HEK293 (cell line): ENCODE measurements around the gene A4GALT.

Source experiments
- CTCF ChIA-PET: fragments of 350-600 bp; formaldehyde crosslinking; extraction: SDS; loops from one replicate; lab custom pipeline; 2021; ENCODE audit warnings: antibody characterized with exemption; lab: Yijun Ruan, JAX
- POLR2A ChIA-PET: fragments of 300-600 bp; formaldehyde crosslinking; extraction: SDS; loops from one replicate; lab custom pipeline; 2020; ENCODE audit warnings: antibody characterized with exemption, inconsistent platforms; lab: Yijun Ruan, JAX
- H3K27ac ChIP-seq: fragments of 200-500 bp; sonication (Bioruptor generic); 2 replicates; pipeline ENCODE4 v1.5.1; 2014; ENCODE audit warnings: low read depth, low read length, control low read depth, inconsistent platforms; ENCODE audit errors: extremely low read depth
- H3K36me3 ChIP-seq, 2 experiments: fragments of 200-500 bp in 1 of 2; sonication (Bioruptor generic) in 1 of 2; 1 replicate in 1 of 2; 2 replicates in 1 of 2; pipeline ENCODE4 v1.5.1; 2014 to 2017; ENCODE audit warnings: inconsistent platforms in 2 of 2, low read length in 2 of 2; ENCODE audit not compliant: control insufficient read depth in 2 of 2, insufficient read depth in 1 of 2
- H3K4me1 ChIP-seq: fragments of 200-500 bp; sonication (Bioruptor generic); 2 replicates; pipeline ENCODE4 v1.5.1; 2014; ENCODE audit warnings: mild to moderate bottlenecking, low read length, inconsistent platforms; ENCODE audit not compliant: control insufficient read depth, insufficient read depth
- H3K4me3 ChIP-seq: 2 replicates; pipeline ENCODE4 v1.5.1; 2011; ENCODE audit warnings: low read depth, mild to moderate bottlenecking, control low read depth, low read length, moderate library complexity
- H3K9me3 ChIP-seq: fragments of 200-500 bp; sonication (Bioruptor generic); 2 replicates; pipeline ENCODE4 v1.5.1; 2014; ENCODE audit warnings: low read depth, low read length, inconsistent platforms; ENCODE audit not compliant: control insufficient read depth, insufficient read depth
- INSM2 ChIP-seq: fragments of 450-650 bp; formaldehyde crosslinking; IDR thresholded peaks from 2 replicates; pipeline ENCODE4 v1.5.1; 2016; ENCODE audit warnings: missing biosample characterization, missing genetic modification characterization
- MEIS1 ChIP-seq: sonication (generic); formaldehyde crosslinking; IDR thresholded peaks from 2 replicates; pipeline ENCODE4 v1.8.1; 2022; ENCODE audit warnings: missing genetic modification reagents, mild to moderate bottlenecking, borderline replicate concordance
- RBAK ChIP-seq: fragments of 450-650 bp; formaldehyde crosslinking; IDR thresholded peaks from 2 replicates; pipeline ENCODE4 v1.5.1; 2016; ENCODE audit warnings: missing biosample characterization, missing genetic modification characterization
- WT1 ChIP-seq: fragments of 450-650 bp; formaldehyde crosslinking; IDR thresholded peaks from 2 replicates; pipeline ENCODE4 v1.5.1; 2016; ENCODE audit warnings: missing biosample characterization, missing genetic modification characterization
- YY1 ChIP-seq: fragments of 450-650 bp; formaldehyde crosslinking; IDR thresholded peaks from 2 replicates; pipeline ENCODE4 v1.5.1; 2018; ENCODE audit warnings: missing biosample characterization, missing genetic modification characterization
- ZBTB21 ChIP-seq: fragments of 450-650 bp; formaldehyde crosslinking; IDR thresholded peaks from 2 replicates; pipeline ENCODE4 v1.5.1; 2017; ENCODE audit warnings: missing biosample characterization, missing genetic modification characterization
- ZBTB26 ChIP-seq: fragments of 450-650 bp; formaldehyde crosslinking; optimal IDR thresholded peaks from 2 replicates; pipeline ENCODE3; 2016; ENCODE audit warnings: missing biosample characterization, mild to moderate bottlenecking, missing genetic modification characterization
- ZBTB7A ChIP-seq: fragments of 450-650 bp; formaldehyde crosslinking; IDR thresholded peaks from 2 replicates; pipeline ENCODE4 v1.5.1; 2016; ENCODE audit warnings: low read depth, missing biosample characterization, missing genetic modification characterization
- ZNF10 ChIP-seq: fragments of 450-650 bp; formaldehyde crosslinking; IDR thresholded peaks from 2 replicates; pipeline ENCODE4 v1.5.1; 2017; ENCODE audit warnings: missing biosample characterization, missing genetic modification characterization
- ZNF391 ChIP-seq: fragments of 450-650 bp; formaldehyde crosslinking; IDR thresholded peaks from 2 replicates; pipeline ENCODE4 v1.5.1; 2016; ENCODE audit warnings: low read depth, missing biosample characterization, missing genetic modification characterization, borderline replicate concordance
- ZNF398 ChIP-seq: fragments of 450-650 bp; formaldehyde crosslinking; IDR thresholded peaks from 2 replicates; pipeline ENCODE4 v1.5.1; 2017; ENCODE audit warnings: missing biosample characterization, missing genetic modification characterization
- ZNF514 ChIP-seq: fragments of 450-650 bp; formaldehyde crosslinking; IDR thresholded peaks from 2 replicates; pipeline ENCODE4 v1.5.1; 2016; ENCODE audit warnings: missing biosample characterization, missing genetic modification characterization
- ZNF530 ChIP-seq: fragments of 450-650 bp; formaldehyde crosslinking; IDR thresholded peaks from 2 replicates; pipeline ENCODE4 v1.5.1; 2016; ENCODE audit warnings: low read depth, missing biosample characterization, missing genetic modification characterization
- ZNF560 ChIP-seq: fragments of 450-650 bp; formaldehyde crosslinking; IDR thresholded peaks from 2 replicates; pipeline ENCODE4 v1.5.1; 2017; ENCODE audit warnings: missing biosample characterization, missing genetic modification characterization, borderline replicate concordance
- ZNF629 ChIP-seq: fragments of 450-650 bp; formaldehyde crosslinking; IDR thresholded peaks from 2 replicates; pipeline ENCODE4 v1.5.1; 2017; ENCODE audit warnings: missing biosample characterization, missing genetic modification characterization
- ZNF658 ChIP-seq: fragments of 450-650 bp; formaldehyde crosslinking; IDR thresholded peaks from 2 replicates; pipeline ENCODE4; 2016; ENCODE audit warnings: missing biosample characterization, missing genetic modification characterization
- ZNF701 ChIP-seq: fragments of 450-650 bp; formaldehyde crosslinking; IDR thresholded peaks from 2 replicates; pipeline ENCODE4 v1.5.1; 2016; ENCODE audit warnings: missing biosample characterization, missing genetic modification characterization
- ZNF791 ChIP-seq: fragments of 450-650 bp; formaldehyde crosslinking; IDR thresholded peaks from 2 replicates; pipeline ENCODE4 v1.5.1; 2016; ENCODE audit warnings: missing biosample characterization, missing genetic modification characterization
- ZSCAN4 ChIP-seq: fragments of 450-650 bp; formaldehyde crosslinking; IDR thresholded peaks from 2 replicates; pipeline ENCODE4 v1.5.1; 2017; ENCODE audit warnings: missing biosample characterization, missing genetic modification characterization

Gene A4GALT

GRCh38 chr22:42682113-42682851 is 38.4 kb downstream of the A4GALT start:
- no peaks in the 10 kb centered on the region for H3K36me3 ChIP-seq
- H3K4me3 ChIP-seq, result no peak overlapping the region
- ChIA-PET CTCF (interaction anchor here (1.1 to 1.2 kb wide), 2 partner anchors 22 to 27 kb away, joined by 3 to 5 read pairs; no protein-coding TSS in a partner anchor), POLR2A (no interaction called here)
- H3K27ac ChIP-seq, result no peak overlapping the region
- no peak for TF ChIP-seq ZBTB7A (tag by site-specific recombination)
- no peak for TF ChIP-seq WT1 (tag by site-specific recombination)
- no peak for TF ChIP-seq ZBTB21 (tag by site-specific recombination)
- no peak for TF ChIP-seq YY1 (tag by site-specific recombination)
- no peak for TF ChIP-seq ZNF530 (tag by site-specific recombination)
- TF ChIP-seq RBAK (tag by site-specific recombination), result no peak
- no peak for TF ChIP-seq ZNF391
- TF ChIP-seq ZNF658, result no peak
- no peak for TF ChIP-seq ZBTB26
- H3K4me1 ChIP-seq, result no peaks in the 10 kb centered on the region
- no peaks in the 10 kb centered on the region for H3K9me3 ChIP-seq

- H3K27ac ChIP-seq, result no peak overlapping the region
- 0 out of 2 replicates have a peak, but pooled peaks cover 3% of the 10 kb centered on the region for H3K4me1 ChIP-seq
- no peak overlapping the region for H3K4me3 ChIP-seq
- POLR2A ChIA-PET, result interaction anchor here (0.8 kb wide), 1 partner anchor 13 kb away, joined by 3 read pairs; no protein-coding TSS in a partner anchor
- CTCF ChIA-PET, result no interaction called here
- TF ChIP-seq ZNF560 (tag by site-specific recombination) (no peak), ZBTB21 (tag by site-specific recombination) (0 out of 2 replicates have a peak, but pooled peaks have one; percentile 21), ZSCAN4 (tag by site-specific recombination) (0 out of 2 replicates have a peak, but pooled peaks have one; percentile 23), INSM2 (tag by site-specific recombination) (peak; percentile 79), ZNF629 (tag by site-specific recombination) (0 out of 2 replicates have a peak, but pooled peaks have one; percentile 26), ZBTB7A (tag by site-specific recombination) (no peak)
- no peaks in the 10 kb centered on the region for H3K9me3 ChIP-seq
- H3K36me3 ChIP-seq, result no peaks in the 10 kb centered on the region
These were observed 40.0 kb downstream of the A4GALT start for GRCh38 chr22:42680648-42681047.

GRCh38 chr22:42679691-42680090 is 41.0 kb downstream of the A4GALT start:
- 0 out of 2 replicates have a peak, but pooled peaks cover 3% of the 10 kb centered on the region for H3K4me1 ChIP-seq
- POLR2A ChIA-PET, result no interaction called here
- H3K36me3 ChIP-seq, result no peaks in the 10 kb centered on the region
- H3K9me3 ChIP-seq, result no peaks in the 10 kb centered on the region
- H3K27ac ChIP-seq, result no peak overlapping the region
- no peak overlapping the region for H3K4me3 ChIP-seq
- TF ChIP-seq ZNF398 (no peak), ZNF701 (tag by site-specific recombination) (no peak), ZNF514 (tag by site-specific recombination) (no peak), ZNF791 (no peak), ZNF10 (tag by site-specific recombination) (no peak), MEIS1 (no peak)
- CTCF ChIA-PET, result no interaction called here
